ENCODE data around the gene PAK6. TPM values are rescaled to one million over a fixed set of nuclear protein-coding genes. Genes with fewer than 3 reads are reported as not detected.

Gene PAK6
- total RNA-seq, 1 experiment from 2014 or later = 30.4 TPM

- H3K9me2 ChIP-seq (replicated peaks; ENCODE audit: low read length) = no peaks in the 10 kb centered on the region
- no peak overlapping the region for H3K9ac ChIP-seq (ENCODE audit: low read length)
- intact Hi-C loops (cut with micrococcal nuclease) = no loop called here
- ChIA-PET POLR2A (ENCODE audit: unreplicated experiment) (no interaction called here), CTCF (no interaction called here)
- H3K27me3 ChIP-seq (ENCODE audit: low read length) = no peaks in the 10 kb centered on the region
- BruUV-seq (replicated peaks) = no TSS peak
- no peak for DNase-seq
- no peaks in the 10 kb centered on the region for H3K36me3 ChIP-seq (ENCODE audit: low read depth, low read length)
- H3K4me2 ChIP-seq (ENCODE audit: low read length) = no peak overlapping the region
- peaks cover 49% of the 10 kb centered on the region for H3K4me1 ChIP-seq (ENCODE audit: insufficient read depth, low read length)
- H4K20me1 ChIP-seq (ENCODE audit: low read length) = no peaks in the 10 kb centered on the region
- no peaks in the 10 kb centered on the region for H3K9me3 ChIP-seq (ENCODE audit: low read length)
- H3F3A ChIP-seq (ENCODE audit: low read length, unreplicated experiment) = peaks cover 5% of the 10 kb centered on the region
- TF ChIP-seq CTCF (conservative IDR thresholded peaks at IDR 0.05; ENCODE audit: low read depth, low read length) (no peak), EZH2 (IDR thresholded peaks at IDR 0.05; ENCODE audit: low read length, unreplicated experiment) (no peak), EZH2phosphoT487 (IDR thresholded peaks at IDR 0.05; ENCODE audit: borderline replicate concordance, low read length) (no peak)
- no peak overlapping the region for H3K27ac ChIP-seq (ENCODE audit: low read length)
- H3K79me2 ChIP-seq (ENCODE audit: low read length) = no peaks in the 10 kb centered on the region
- H2AFZ ChIP-seq (ENCODE audit: low read length) = no peak overlapping the region
- no peak for ATAC-seq
- no peak overlapping the region for H3K4me3 ChIP-seq (ENCODE audit: low read length)
Measured at GRCh38 chr15:40243126-40243810, 4.4 kb downstream of the PAK6 start.

- ATAC-seq (peak; percentile 16), DNase-seq (peak; percentile 88)
- BruUV-seq (replicated peaks) = no TSS peak
- Histone ChIP-seq H3K4me3 (ENCODE audit: low read length) (peak overlapping the region; percentile 17; the same call in 1 of the 2 replicates), H4K20me1 (ENCODE audit: low read length) (no peaks in the 10 kb centered on the region), H3K4me1 (ENCODE audit: insufficient read depth, low read length) (peaks cover 47% of the 10 kb centered on the region), H2AFZ (ENCODE audit: low read length) (peak overlapping the region; percentile 54), H3K9me3 (ENCODE audit: low read length) (no peaks in the 10 kb centered on the region), H3K36me3 (ENCODE audit: low read depth, low read length) (no peaks in the 10 kb centered on the region), H3K9me2 (replicated peaks; ENCODE audit: low read length) (no peaks in the 10 kb centered on the region), H3K9ac (ENCODE audit: low read length) (no peak overlapping the region), H3K27me3 (ENCODE audit: low read length) (no peaks in the 10 kb centered on the region), H3K4me2 (ENCODE audit: low read length) (peak overlapping the region; percentile 63), H3K27ac (ENCODE audit: low read length) (peak overlapping the region; percentile 62), H3F3A (ENCODE audit: low read length, unreplicated experiment) (peaks cover 6% of the 10 kb centered on the region), H3K79me2 (ENCODE audit: low read length) (no peaks in the 10 kb centered on the region)
- ChIA-PET CTCF (interaction anchor here (1.1 kb wide), 1 partner anchor 28 kb away, joined by 3 read pairs; no protein-coding TSS in a partner anchor), POLR2A (ENCODE audit: unreplicated experiment) (interaction anchor here (0.6 kb wide), 1 partner anchor 684 kb away, joined by 4 read pairs; the partner anchor contains the start of gene DLL4)
- intact Hi-C loops (cut with micrococcal nuclease) = no loop called here
- no peak for TF ChIP-seq EZH2 (IDR thresholded peaks at IDR 0.05; ENCODE audit: low read length, unreplicated experiment)
- no peak for TF ChIP-seq EZH2phosphoT487 (IDR thresholded peaks at IDR 0.05; ENCODE audit: borderline replicate concordance, low read length)
- TF ChIP-seq CTCF (conservative IDR thresholded peaks at IDR 0.05; ENCODE audit: low read depth, low read length) = no peak
Measured at GRCh38 chr15:40244961-40245523, 6.2 kb downstream of the PAK6 start.
